Central memory CD8-positive, alpha-beta T cell (primary cell): ENCODE data around the gene NLRC3.

Source experiments
- ATAC-seq: fragments of 150-1000 bp; cut with Tn5 transposase; replicated peaks from 2 replicates; pipeline ENCODE4 v1.10.0; 2022; ENCODE audit warnings: mild to moderate bottlenecking, moderate FRiP score, moderate number of reproducible peaks; ENCODE audit not compliant: poor library complexity, severe bottlenecking; ENCODE audit errors: extremely low read depth
- DNase-seq, 2 donors: peaks; one replicate each; pipeline ENCODE4 v3.0.0; 2021; ENCODE audit warnings: low spot score in 2 of 2
- H3K27ac Mint-ChIP-seq: one replicate; pipeline ENCODE4 v1.8.0; 2022; ENCODE audit warnings: low read depth, mild to moderate bottlenecking, moderate library complexity, mixed read lengths
- H3K27me3 Mint-ChIP-seq: one replicate; pipeline ENCODE4 v1.8.0; 2022; ENCODE audit warnings: mixed read lengths
- H3K36me3 Mint-ChIP-seq: one replicate; pipeline ENCODE4 v1.8.0; 2022; ENCODE audit warnings: mild to moderate bottlenecking, moderate library complexity, mixed read lengths; ENCODE audit not compliant: insufficient read depth
- H3K4me1 Mint-ChIP-seq: one replicate; pipeline ENCODE4 v1.8.0; 2022; ENCODE audit warnings: mixed read lengths
- H3K4me3 Mint-ChIP-seq: one replicate; pipeline ENCODE4 v1.8.0; 2022; ENCODE audit warnings: mild to moderate bottlenecking, moderate library complexity, mixed read lengths
- H3K9me3 Mint-ChIP-seq: one replicate; pipeline ENCODE4 v1.8.0; 2022; ENCODE audit warnings: mixed read lengths

NLRC3 gene

DNA sequence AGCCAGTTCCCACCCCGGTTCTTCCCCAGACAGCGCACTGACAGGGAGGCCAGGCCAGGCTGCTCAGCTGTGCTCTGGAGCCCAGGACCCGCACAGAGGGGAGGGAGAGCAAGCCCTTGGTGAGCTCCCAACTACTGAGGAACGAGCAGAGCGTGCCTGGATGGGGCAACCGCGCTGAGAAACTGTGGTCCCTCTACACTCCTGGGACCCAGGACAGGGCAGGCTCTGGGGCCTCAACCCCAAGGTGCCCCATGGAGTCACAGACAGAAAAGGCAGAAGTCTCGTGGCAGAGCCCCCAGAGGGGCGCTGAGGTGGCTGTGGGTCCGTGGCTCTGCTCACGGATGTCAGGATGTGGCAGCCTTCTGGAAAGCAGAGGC lies 17.9 kb upstream of the NLRC3 start:
- Mint-ChIP-seq H3K27ac (no peak overlapping the region), H3K4me3 (no peak overlapping the region), H3K27me3 (no peaks in the 10 kb centered on the region), H3K9me3 (no peaks in the 10 kb centered on the region), H3K36me3 (peaks cover 10% of the 10 kb centered on the region), H3K4me1 (peaks cover 7% of the 10 kb centered on the region)
- DNase-seq (no peak), ATAC-seq (no peak)

GRCh38 chr16:3594316-3595109 lies 17.3 kb upstream of the NLRC3 start:
- Mint-ChIP-seq H3K4me1 (peaks cover 7% of the 10 kb centered on the region), H3K27me3 (no peaks in the 10 kb centered on the region), H3K36me3 (peaks cover 10% of the 10 kb centered on the region), H3K27ac (no peak overlapping the region), H3K9me3 (no peaks in the 10 kb centered on the region), H3K4me3 (no peak overlapping the region)
- DNase-seq (no peak), ATAC-seq (no peak)

- H3K27ac Mint-ChIP-seq, result peak overlapping the region; percentile 22
- no peaks in the 10 kb centered on the region for H3K9me3 Mint-ChIP-seq
- H3K4me1 Mint-ChIP-seq, result peaks cover 7% of the 10 kb centered on the region
- ATAC-seq, result no peak
- H3K36me3 Mint-ChIP-seq, result peaks cover 10% of the 10 kb centered on the region
- H3K4me3 Mint-ChIP-seq, result no peak overlapping the region
- no peak for DNase-seq
- H3K27me3 Mint-ChIP-seq, result no peaks in the 10 kb centered on the region
Measured at GRCh38 chr16:3592559-3592958, 15.4 kb upstream of the NLRC3 start.

DNA sequence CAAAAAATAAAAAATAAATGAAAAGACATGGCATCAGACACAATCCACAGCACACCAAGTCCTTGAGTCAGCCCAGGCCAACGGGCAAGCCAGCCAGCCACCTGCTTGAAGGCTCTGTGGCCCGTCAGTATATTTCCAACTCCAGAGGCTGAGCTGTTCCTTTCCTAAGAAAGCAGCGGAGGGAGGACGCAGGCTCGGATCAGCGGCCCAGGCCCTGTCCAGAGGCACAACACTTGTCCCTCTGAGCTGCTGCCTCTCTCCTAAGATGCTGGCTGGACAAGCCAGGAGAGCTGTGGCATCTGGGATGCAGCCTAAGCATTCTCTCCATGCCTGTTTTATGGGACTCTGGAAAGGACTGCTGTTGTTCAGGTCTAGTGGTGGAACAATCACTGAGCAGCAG lies 14.8 kb upstream of the NLRC3 start:
- no peak for DNase-seq
- Mint-ChIP-seq H3K4me3 (no peak overlapping the region), H3K4me1 (peaks cover 7% of the 10 kb centered on the region), H3K27ac (no peak overlapping the region), H3K36me3 (peaks cover 9% of the 10 kb centered on the region), H3K9me3 (no peaks in the 10 kb centered on the region), H3K27me3 (no peaks in the 10 kb centered on the region)
- no peak for ATAC-seq

- Mint-ChIP-seq H3K4me1 (peaks cover 7% of the 10 kb centered on the region), H3K9me3 (no peaks in the 10 kb centered on the region), H3K27me3 (no peaks in the 10 kb centered on the region), H3K27ac (no peak overlapping the region), H3K4me3 (no peak overlapping the region), H3K36me3 (peaks cover 7% of the 10 kb centered on the region)
- no peak for ATAC-seq
- no peak for DNase-seq
Measured at GRCh38 chr16:3591436-3591803, 14.2 kb upstream of the NLRC3 start.

DNA sequence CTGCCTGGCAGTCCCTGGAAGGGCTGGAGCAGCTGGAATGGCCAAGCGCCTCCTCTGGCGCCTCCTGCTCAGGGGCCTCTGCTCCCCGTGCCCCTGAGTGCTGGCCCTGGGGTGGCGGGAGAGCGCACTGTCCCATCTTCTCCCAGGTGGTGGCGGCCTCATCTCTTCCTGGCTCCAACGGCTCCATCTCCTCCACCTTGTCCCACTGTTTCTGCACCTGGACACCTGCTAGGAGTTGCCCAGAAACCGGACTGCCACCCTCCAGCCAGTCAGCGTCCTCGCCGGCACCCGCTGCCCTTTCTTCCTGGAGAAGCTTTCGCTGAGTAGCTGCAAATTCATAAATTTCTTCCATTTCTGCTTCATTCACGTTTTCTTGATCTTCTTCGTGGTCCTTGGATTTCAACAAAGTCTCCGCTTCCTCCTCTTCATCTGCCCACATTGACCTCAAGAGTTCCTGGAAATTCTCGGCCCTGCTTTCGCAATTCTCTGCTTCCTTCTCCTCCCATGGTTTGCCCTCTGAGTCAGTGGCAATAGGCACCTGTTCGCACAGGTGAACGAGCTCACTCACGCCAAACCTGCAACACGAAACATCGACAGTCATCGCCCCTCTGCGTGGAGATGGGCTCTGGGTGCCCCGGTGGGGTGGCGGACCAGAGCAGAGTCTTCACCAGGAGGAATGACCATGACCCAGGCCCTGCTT lies 13.7 kb upstream of the NLRC3 start:
- Mint-ChIP-seq H3K9me3 (no peaks in the 10 kb centered on the region), H3K27ac (no peak overlapping the region), H3K36me3 (peaks cover 7% of the 10 kb centered on the region), H3K4me3 (no peak overlapping the region), H3K4me1 (peaks cover 7% of the 10 kb centered on the region), H3K27me3 (no peaks in the 10 kb centered on the region)
- no peak for DNase-seq
- ATAC-seq, result no peak

DNA sequence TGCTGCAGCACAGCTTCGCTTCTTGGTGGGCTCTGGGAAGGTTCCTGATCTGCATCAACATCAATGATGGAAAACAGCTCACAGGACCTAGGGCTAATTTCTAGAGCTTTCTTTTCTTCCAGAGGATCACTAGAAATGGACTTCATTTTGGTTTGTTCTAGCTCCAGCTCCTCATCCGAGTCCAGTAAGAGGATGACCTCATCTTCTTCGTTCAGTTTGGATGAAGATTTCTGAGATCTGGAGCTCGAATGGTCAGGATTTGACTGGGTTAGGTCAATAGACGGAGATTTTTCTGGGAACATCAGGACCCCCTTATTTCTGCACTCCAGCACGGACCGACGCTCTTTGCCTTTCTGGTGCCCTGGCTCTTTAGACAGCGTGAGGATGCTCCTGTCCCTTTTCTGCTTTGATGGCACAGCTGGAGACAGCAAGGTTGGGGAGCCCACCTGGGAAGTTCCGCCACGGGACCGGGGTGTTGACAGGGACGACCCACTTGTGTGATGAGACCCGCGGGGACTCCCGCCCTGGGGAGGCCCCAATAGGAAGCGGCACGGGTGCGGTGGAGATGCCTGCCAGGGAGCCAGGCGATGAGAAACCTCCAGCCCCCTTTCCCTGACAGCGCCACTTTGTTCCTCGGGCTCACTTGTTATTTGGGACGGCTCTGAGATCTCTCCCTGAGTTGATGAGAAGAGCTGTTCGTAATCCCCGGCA lies 12.9 kb upstream of the NLRC3 start:
- Mint-ChIP-seq H3K36me3 (peaks cover 7% of the 10 kb centered on the region), H3K4me3 (no peak overlapping the region), H3K4me1 (peaks cover 7% of the 10 kb centered on the region), H3K27me3 (no peaks in the 10 kb centered on the region), H3K27ac (no peak overlapping the region), H3K9me3 (no peaks in the 10 kb centered on the region)
- no peak for ATAC-seq
- DNase-seq, result no peak

GRCh38 chr16:3589441-3589921 lies 12.3 kb upstream of the NLRC3 start:
- ATAC-seq (no peak), DNase-seq (no peak)
- Mint-ChIP-seq H3K9me3 (no peaks in the 10 kb centered on the region), H3K27ac (no peak overlapping the region), H3K4me3 (no peak overlapping the region), H3K36me3 (peaks cover 7% of the 10 kb centered on the region), H3K4me1 (peaks cover 7% of the 10 kb centered on the region), H3K27me3 (no peaks in the 10 kb centered on the region)

DNA sequence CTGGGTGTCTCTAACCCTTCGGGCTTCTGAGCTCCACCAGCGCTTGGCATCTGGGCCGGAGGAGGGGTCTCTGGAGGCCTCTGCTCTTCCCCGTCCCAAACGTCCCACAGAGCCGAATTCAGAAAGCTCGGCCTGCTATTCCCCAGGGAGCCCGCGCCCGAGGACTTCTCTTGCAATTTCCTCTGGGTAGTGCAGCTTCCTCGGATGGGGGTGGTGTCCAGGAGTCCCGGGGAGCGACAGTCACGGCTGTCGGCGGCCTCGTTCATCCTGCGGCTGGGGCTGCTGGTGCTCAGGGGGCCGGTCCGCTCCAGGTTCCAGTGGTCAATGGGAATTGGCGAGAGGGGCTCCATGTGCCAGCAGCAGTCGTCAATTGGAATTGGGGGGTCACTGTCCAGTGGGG lies 11.8 kb upstream of the NLRC3 start:
- no peak overlapping the region for H3K27ac Mint-ChIP-seq
- no peaks in the 10 kb centered on the region for H3K27me3 Mint-ChIP-seq
- DNase-seq (no peak), ATAC-seq (no peak)
- H3K4me1 Mint-ChIP-seq, result peaks cover 7% of the 10 kb centered on the region
- H3K36me3 Mint-ChIP-seq, result peaks cover 6% of the 10 kb centered on the region
- H3K4me3 Mint-ChIP-seq, result no peak overlapping the region
- no peaks in the 10 kb centered on the region for H3K9me3 Mint-ChIP-seq

- H3K27ac Mint-ChIP-seq, result no peak overlapping the region
- H3K4me1 Mint-ChIP-seq, result peaks cover 7% of the 10 kb centered on the region
- H3K9me3 Mint-ChIP-seq, result no peaks in the 10 kb centered on the region
- H3K4me3 Mint-ChIP-seq, result no peak overlapping the region
- DNase-seq, result no peak
- H3K36me3 Mint-ChIP-seq, result peaks cover 4% of the 10 kb centered on the region
- ATAC-seq, result no peak
- no peaks in the 10 kb centered on the region for H3K27me3 Mint-ChIP-seq
Measured at GRCh38 chr16:3587547-3588110, 10.4 kb upstream of the NLRC3 start.

DNA sequence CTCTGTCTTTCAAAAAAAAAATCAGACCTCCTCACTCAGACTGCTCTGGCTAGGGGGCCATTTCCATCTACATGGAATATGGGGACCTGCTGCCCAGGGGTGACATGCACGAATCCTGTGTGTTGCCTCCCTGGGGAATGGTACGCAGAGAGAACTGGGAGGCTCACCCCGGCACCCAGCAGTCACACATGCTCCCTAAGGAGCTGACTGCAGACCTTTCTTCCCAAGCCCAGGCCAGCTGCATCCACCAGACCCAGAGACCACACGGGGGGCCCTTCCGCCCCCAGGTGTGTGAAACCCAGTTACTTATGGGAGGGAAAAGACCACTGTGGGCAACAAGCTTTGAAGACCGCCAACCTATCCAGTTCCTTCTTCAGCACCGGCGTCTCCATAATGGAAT lies 7.2 kb upstream of the NLRC3 start:
- Mint-ChIP-seq H3K4me3 (no peak overlapping the region), H3K27me3 (no peaks in the 10 kb centered on the region), H3K4me1 (peaks cover 12% of the 10 kb centered on the region), H3K36me3 (peaks cover 2% of the 10 kb centered on the region), H3K9me3 (no peaks in the 10 kb centered on the region), H3K27ac (no peak overlapping the region)
- ATAC-seq, result no peak
- no peak for DNase-seq

GRCh38 chr16:3583303-3584038 lies 6.3 kb upstream of the NLRC3 start:
- ATAC-seq (no peak), DNase-seq (no peak)
- H3K27ac Mint-ChIP-seq, result peak overlapping the region; percentile 44
- H3K4me3 Mint-ChIP-seq, result no peak overlapping the region
- no peaks in the 10 kb centered on the region for H3K27me3 Mint-ChIP-seq
- peaks cover 4% of the 10 kb centered on the region for H3K36me3 Mint-ChIP-seq
- no peaks in the 10 kb centered on the region for H3K9me3 Mint-ChIP-seq
- H3K4me1 Mint-ChIP-seq, result peaks cover 19% of the 10 kb centered on the region
